Gastroesophageal sphincter (tissue), 3 donors: ENCODE results near the gene NRG2.

Experiments used
- EP300 ChIP-seq: sonication (generic); formaldehyde crosslinking; IDR thresholded peaks from one replicate; pipeline ENCODE4 v1.6.1; 2017; ENCODE audit warnings: antibody characterized with exemption, mild to moderate bottlenecking
- POLR2A ChIP-seq, 2 donors: fragments of 450-650 bp; IDR thresholded peaks; one replicate each; pipeline ENCODE4 v1.6.1; 2017; ENCODE audit warnings: antibody characterized with exemption in 2 of 2, mild to moderate bottlenecking in 2 of 2, moderate library complexity in 1 of 2
- POLR2AphosphoS5 ChIP-seq: sonication (generic); formaldehyde crosslinking; IDR thresholded peaks from one replicate; pipeline ENCODE4 v1.6.1; 2017; ENCODE audit warnings: antibody characterized with exemption
- TF ChIP-seq, protein P1 (sequence below), 4 experiments: fragments of 200-600 bp in 2 of 4; fragments of 450-650 bp in 2 of 4; sonication (generic) in 1 of 4; IDR thresholded peaks; one replicate each; pipeline ENCODE4 v1.5.1; 2017 to 2019; ENCODE audit warnings: antibody characterized with exemption in 4 of 4, mild to moderate bottlenecking in 2 of 4, moderate library complexity in 2 of 4

GRCh38 chr5:139949710-139950109 lies 93.4 kb downstream of the NRG2 start:
- TF ChIP-seq, protein P1, sequence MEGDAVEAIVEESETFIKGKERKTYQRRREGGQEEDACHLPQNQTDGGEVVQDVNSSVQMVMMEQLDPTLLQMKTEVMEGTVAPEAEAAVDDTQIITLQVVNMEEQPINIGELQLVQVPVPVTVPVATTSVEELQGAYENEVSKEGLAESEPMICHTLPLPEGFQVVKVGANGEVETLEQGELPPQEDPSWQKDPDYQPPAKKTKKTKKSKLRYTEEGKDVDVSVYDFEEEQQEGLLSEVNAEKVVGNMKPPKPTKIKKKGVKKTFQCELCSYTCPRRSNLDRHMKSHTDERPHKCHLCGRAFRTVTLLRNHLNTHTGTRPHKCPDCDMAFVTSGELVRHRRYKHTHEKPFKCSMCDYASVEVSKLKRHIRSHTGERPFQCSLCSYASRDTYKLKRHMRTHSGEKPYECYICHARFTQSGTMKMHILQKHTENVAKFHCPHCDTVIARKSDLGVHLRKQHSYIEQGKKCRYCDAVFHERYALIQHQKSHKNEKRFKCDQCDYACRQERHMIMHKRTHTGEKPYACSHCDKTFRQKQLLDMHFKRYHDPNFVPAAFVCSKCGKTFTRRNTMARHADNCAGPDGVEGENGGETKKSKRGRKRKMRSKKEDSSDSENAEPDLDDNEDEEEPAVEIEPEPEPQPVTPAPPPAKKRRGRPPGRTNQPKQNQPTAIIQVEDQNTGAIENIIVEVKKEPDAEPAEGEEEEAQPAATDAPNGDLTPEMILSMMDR (IDR thresholded peaks at IDR 0.05) = no peak
- TF ChIP-seq EP300 = no peak
- TF ChIP-seq POLR2A (IDR thresholded peaks at IDR 0.05) = no peak
- TF ChIP-seq POLR2AphosphoS5 = no peak
